HL-60/S4 (cell line): ENCODE results near the gene SH3TC1.

Experiments used
- in situ Hi-C: fragments of 300-500 bp; cut with MboI; formaldehyde crosslinking; loops from 2 replicates; pipeline ENCODE4 v1.14.3; 2022; ENCODE audit warnings: low sequenced_read_pairs

The SH3TC1 gene

GRCh38 chr4:8197521-8197920 lies 1.6 kb upstream of the SH3TC1 start:
- in situ Hi-C loops: no loop called here

- in situ Hi-C loops: no loop called here
These were observed 734 bp upstream of the SH3TC1 start for GRCh38 chr4:8198206-8198905.

GRCh38 chr4:8199594-8200301 lies 658 bp downstream of the SH3TC1 start:
- in situ Hi-C loops: no loop called here

- in situ Hi-C loops: no loop called here
These were observed 1.3 kb downstream of the SH3TC1 start for GRCh38 chr4:8200302-8200975.

- in situ Hi-C loops: no loop called here
These were observed 2.3 kb downstream of the SH3TC1 start for GRCh38 chr4:8201321-8201781.

- in situ Hi-C loops: no loop called here
These were observed 3.3 kb downstream of the SH3TC1 start for GRCh38 chr4:8202108-8203051.

GRCh38 chr4:8203052-8203401 lies 3.9 kb downstream of the SH3TC1 start:
- in situ Hi-C loops: no loop called here

GRCh38 chr4:8203817-8204216 lies 4.7 kb downstream of the SH3TC1 start:
- in situ Hi-C loops: no loop called here

GRCh38 chr4:8204576-8205227 lies 5.6 kb downstream of the SH3TC1 start:
- in situ Hi-C loops: no loop called here

- in situ Hi-C loops: no loop called here
These were observed 6.2 kb downstream of the SH3TC1 start for GRCh38 chr4:8205241-8205707.

- in situ Hi-C loops: no loop called here
These were observed 6.9 kb downstream of the SH3TC1 start for GRCh38 chr4:8205749-8206611.

- in situ Hi-C loops: no loop called here
These were observed 8.2 kb downstream of the SH3TC1 start for GRCh38 chr4:8207314-8207713.

- in situ Hi-C loops: no loop called here
These were observed 9.5 kb downstream of the SH3TC1 start for GRCh38 chr4:8208565-8208964.

- in situ Hi-C loops: no loop called here
These were observed 10.2 kb downstream of the SH3TC1 start for GRCh38 chr4:8209181-8209874.

- in situ Hi-C loops: no loop called here
These were observed 10.9 kb downstream of the SH3TC1 start for GRCh38 chr4:8210010-8210409.

GRCh38 chr4:8210616-8211015 lies 11.5 kb downstream of the SH3TC1 start:
- in situ Hi-C loops: no loop called here

GRCh38 chr4:8211251-8211650 lies 12.2 kb downstream of the SH3TC1 start:
- in situ Hi-C loops: no loop called here

- in situ Hi-C loops: no loop called here
These were observed 12.9 kb downstream of the SH3TC1 start for GRCh38 chr4:8211737-8212581.
